Measurements from ENCODE around the gene LRIT2. TPM values are rescaled to one million over a fixed set of nuclear protein-coding genes. Genes with fewer than 3 reads are reported as not detected.

Gene LRIT2
- total RNA-seq, result not detected in 2 replicates

GRCh38 chr10:84225427-84226173, at the start of gene LRIT2:
TSS of gene LRIT2 (minus strand) at chr10:84225544. CDS start at chr10:84225520, 24 bp downstream.

DNA sequence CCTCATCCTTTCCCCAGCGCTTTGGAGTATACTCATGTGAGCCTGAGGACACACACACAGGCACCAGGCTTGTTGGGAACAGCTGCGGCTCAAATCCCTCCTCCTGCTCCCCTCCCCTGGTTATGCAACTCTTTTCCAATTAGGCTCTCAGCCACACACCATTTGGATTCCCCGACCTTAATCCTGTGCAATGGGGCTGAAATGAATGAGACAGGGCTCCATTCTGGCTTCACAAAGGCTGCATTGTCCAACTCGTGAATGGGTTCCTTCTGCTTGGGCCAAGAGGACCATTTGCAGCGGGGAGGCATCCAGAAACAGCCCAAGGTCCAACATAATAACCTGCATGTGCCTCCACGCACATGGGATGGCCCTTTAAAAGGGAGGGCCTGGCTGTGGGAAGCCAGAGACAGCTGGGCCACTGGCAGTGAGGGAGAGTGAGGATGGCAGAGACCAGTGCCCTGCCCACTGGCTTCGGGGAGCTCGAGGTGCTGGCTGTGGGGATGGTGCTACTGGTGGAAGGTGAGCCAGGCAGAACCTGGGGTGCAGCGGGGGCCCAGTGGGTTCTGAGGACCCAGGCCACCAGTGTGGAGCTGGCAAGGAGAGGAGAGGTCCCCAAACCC, 19.4 kb upstream of the LRIT2 start, which contains the start of gene RGR:
RGR (plus strand) TSS at position 403 of the 620 bp plus-strand sequence; CDS start at position 441, 38 bp downstream.

GRCh38 chr10:84241185-84241790, 15.9 kb upstream of the LRIT2 start, which contains the start of gene LRIT1:
TSS of gene LRIT1 (minus strand) at chr10:84241546. CDS start at chr10:84241439, 107 bp downstream.

DNA sequence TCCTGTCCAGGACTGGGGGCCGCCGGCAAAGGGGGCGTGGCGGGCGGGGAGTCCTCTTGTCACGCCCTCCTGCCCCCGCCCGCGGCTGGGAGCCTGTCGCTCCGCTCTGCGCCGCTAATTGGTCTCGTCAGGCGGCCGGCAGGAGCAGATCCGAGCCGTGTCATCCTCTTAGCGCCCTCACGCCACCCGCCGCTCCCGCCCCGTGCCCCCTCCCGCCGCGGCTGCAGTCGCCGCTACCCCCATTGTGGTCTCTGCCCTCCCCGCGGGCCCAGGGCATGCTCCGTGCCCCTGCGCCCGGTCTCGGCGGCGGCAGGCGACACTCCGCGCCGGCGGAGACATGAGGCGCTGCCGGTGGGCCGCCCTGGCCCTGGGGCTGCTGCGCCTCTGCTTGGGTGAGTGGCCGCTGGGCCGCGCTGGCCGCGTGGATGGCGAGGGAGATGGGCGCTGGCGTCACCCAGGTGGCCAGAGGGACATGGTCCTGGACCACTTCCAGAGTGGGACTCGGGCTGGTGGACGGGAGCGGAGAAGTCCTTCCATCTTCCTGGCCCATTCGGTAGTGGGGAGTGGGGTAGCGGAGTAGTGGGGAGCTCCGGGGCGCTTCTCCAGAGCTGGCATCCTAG, 30.8 kb downstream of the LRIT2 start, which contains the start of gene CDHR1:
CDHR1 (plus strand) TSS at position 114 of the 620 bp plus-strand sequence; CDS start at position 338, 224 bp downstream.

GRCh38 chr10:84173501-84173929, 51.8 kb downstream of the LRIT2 start, which contains the start of gene GPR15LG:
TSS of gene GPR15LG (plus strand) at chr10:84173801. CDS start at chr10:84173852, 51 bp downstream.

Other genes with a start within 250 kb of the LRIT2 start
- gene GHITM, start 86.0 kb downstream of the LRIT2 start, total RNA-seq, result 150 and 159 TPM in 2 replicates
- not detected in 2 replicates for gene GPR15LG, start 51.7 kb downstream of the LRIT2 start, total RNA-seq
- 0.52 TPM in 1 of 2 replicates, not detected in the other for gene CDHR1, start 31.0 kb downstream of the LRIT2 start, total RNA-seq
- gene LRIT1, start 16.0 kb upstream of the LRIT2 start, total RNA-seq, result not detected in 2 replicates
- not detected in 2 replicates for gene RGR, start 19.5 kb upstream of the LRIT2 start, total RNA-seq
- gene CCSER2, start 103.0 kb upstream of the LRIT2 start, total RNA-seq, result 18.2 and 28.5 TPM in 2 replicates